ENCODE data around the gene POC1A. TPM values are rescaled to one million over a fixed set of nuclear protein-coding genes. Genes with fewer than 3 reads are reported as not detected.

Gene POC1A
- total and polyA plus RNA-seq, 2 of the 8 experiments (the other 6 are each of a cell fraction or from before 2014, with no cell fraction given): 35.7 to 39.2 TPM

- Histone ChIP-seq H3K79me2 (ENCODE audit: control insufficient read depth in 1 of 2, insufficient read depth in 2 of 2, low read length in 2 of 2) (no peaks in the 10 kb centered on the region), H3K4me2 (ENCODE audit: insufficient read depth in 1 of 2, low read depth in 2 of 2, low read length in 2 of 2) (no peak overlapping the region), H3K27me3 (replicated peaks in 1 of 4; ENCODE audit: control insufficient read depth in 3 of 4, extremely low read depth in 1 of 4, insufficient read depth in 3 of 4, low read length in 3 of 4) (peaks cover 0 to 21% (median 11%) of the 10 kb centered on the region in 4 experiments; a peak in 6 of 7 replicates), H3K9me3 (ENCODE audit: insufficient read depth in 2 of 2, low read depth in 1 of 2, low read length in 1 of 2) (no peaks in the 10 kb centered on the region), H4K91ac (replicated peaks; ENCODE audit: insufficient read length, low read length) (no peak overlapping the region), H4K5ac (ENCODE audit: insufficient read length, low read depth, low read length) (no peak overlapping the region), H3K4me3 (ENCODE audit: extremely low read depth in 1 of 4, insufficient read depth in 2 of 4, low read depth in 3 of 4, low read length in 4 of 4) (no peak overlapping the region), H3K14ac (ENCODE audit: insufficient read length) (no peak overlapping the region), H3K18ac (ENCODE audit: extremely low read depth, low read length) (no peak overlapping the region), H3K79me1 (ENCODE audit: low read depth, low read length) (no peaks in the 10 kb centered on the region), H2BK5ac (ENCODE audit: low read depth, low read length) (no peak overlapping the region; the same call in 1 of the 2 replicates), H4K8ac (ENCODE audit: extremely low read depth, insufficient read depth, low read length) (no peak overlapping the region), H3K36me3 (ENCODE audit: control insufficient read depth in 2 of 4, insufficient read depth in 4 of 4, low read length in 3 of 4) (no peaks in the 10 kb centered on the region), H3K4me1 (replicated peaks in 1 of 4; ENCODE audit: control insufficient read depth in 3 of 4, insufficient read depth in 4 of 4, low read length in 3 of 4) (peaks cover 0 to 16% (median 8%) of the 10 kb centered on the region in 4 experiments; a peak in 6 of 7 replicates), H2BK12ac (ENCODE audit: low read depth, low read length) (peak overlapping the region; percentile 35; the same call in 1 of the 2 replicates), H2BK15ac (ENCODE audit: low read length) (no peak overlapping the region), H2BK120ac (replicated peaks; ENCODE audit: low read depth, low read length) (no peak overlapping the region), H3K27ac (ENCODE audit: low read depth, low read length) (no peak overlapping the region), H3K9ac (replicated peaks in 1 of 4; ENCODE audit: extremely low read depth in 1 of 4, low read depth in 3 of 4, low read length in 3 of 4) (no peak overlapping the region), H3K23me2 (ENCODE audit: low read depth, low read length) (peaks cover 19% of the 10 kb centered on the region), H3K23ac (ENCODE audit: insufficient read length) (no peak overlapping the region), H3K56ac (replicated peaks; ENCODE audit: insufficient read length, low read depth, low read length) (no peak overlapping the region), H2AFZ (ENCODE audit: low read length) (no peak overlapping the region), H2BK20ac (ENCODE audit: low read length) (no peak overlapping the region), H3K4ac (replicated peaks; ENCODE audit: insufficient read length, low read depth, low read length) (peak overlapping the region; percentile 33), H2AK5ac (ENCODE audit: low read depth, low read length) (0 out of 2 replicates have a peak overlapping the region, but pooled peaks have one; percentile 24), H4K20me1 (replicated peaks in 1 of 2; ENCODE audit: control insufficient read depth in 1 of 2, insufficient read depth in 2 of 2, low read length in 2 of 2) (peaks cover 0 to 2% of the 10 kb centered on the region in 2 experiments)
- CTCF ChIA-PET (ENCODE audit: partially characterized antibody): interaction anchor here (1.0 to 33.0 kb wide), 12 partner anchors 13 to 173 kb away, joined by 3 to 984 read pairs (median 4); no protein-coding TSS in a partner anchor
- POLR2A ChIA-PET (ENCODE audit: partially characterized antibody): interaction anchor here (0.7 to 4.1 kb wide), 8 partner anchors 25 to 70 kb away, joined by 3 to 24 read pairs (median 3); partner anchors contain the start of gene RPL29
- DNase-seq (ENCODE audit: low read depth in 1 of 2, low spot score in 2 of 2) (no peak), FAIRE-seq (no peak)
- WGBS, 2 experiments (ENCODE audit: extremely low coverage in 1 of 2, insufficient coverage in 1 of 2, insufficient read length in 1 of 2, insufficient replicate concordance in 2 of 2, low coverage in 1 of 2, low lambda C conversion rate in 2 of 2, missing lambda C conversion rate in 1 of 2): 86% methylated on average over 7 of the region's 7 CpGs; no CpG with 5 or more reads in 1 of the 2 experiments
- no peak for TF ChIP-seq SRF (IDR thresholded peaks at IDR 0.05; ENCODE audit: low read depth, low read length)
- TF ChIP-seq RAD21 (IDR thresholded peaks at IDR 0.05 in 1 of 2, conservative IDR thresholded peaks at IDR 0.05 in 1 of 2; ENCODE audit: low read depth in 2 of 2, low read length in 2 of 2): no peak
- TF ChIP-seq POLR2AphosphoS5 (IDR thresholded peaks at IDR 0.05; ENCODE audit: low read depth, low read length): no peak
- TF ChIP-seq CBX5 (IDR thresholded peaks at IDR 0.05; ENCODE audit: low read depth, low read length): no peak
- no peak for TF ChIP-seq FOSL1 (IDR thresholded peaks at IDR 0.05; ENCODE audit: insufficient read depth, low read depth, low read length)
- TF ChIP-seq RXRA (IDR thresholded peaks at IDR 0.05; ENCODE audit: insufficient read depth, low read depth, low read length): no peak
- TF ChIP-seq NANOG (IDR thresholded peaks at IDR 0.05; ENCODE audit: insufficient read depth, low read depth, low read length, poor library complexity, severe bottlenecking): no peak
- no peak for TF ChIP-seq TCF12 (IDR thresholded peaks at IDR 0.05; ENCODE audit: low read depth, low read length)
- no peak for TF ChIP-seq NRF1 (IDR thresholded peaks at IDR 0.05; ENCODE audit: low read depth, low read length)
- TF ChIP-seq EGR1 (IDR thresholded peaks at IDR 0.05; ENCODE audit: borderline replicate concordance, low read depth, low read length): no peak
- no peak for TF ChIP-seq KDM4A (IDR thresholded peaks at IDR 0.05; ENCODE audit: low read depth, low read length, severe bottlenecking)
- TF ChIP-seq BRCA1 (IDR thresholded peaks at IDR 0.05; ENCODE audit: low read depth, low read length): no peak
- TF ChIP-seq JUND (IDR thresholded peaks at IDR 0.05; ENCODE audit: low read length): no peak
- TF ChIP-seq BACH1 (IDR thresholded peaks at IDR 0.05; ENCODE audit: low read length): no peak
Observed at GRCh38 chr3:52059781-52060180, 94.4 kb downstream of the POC1A start.

All from H1 (cell line).